HG02981 (cell line): Measurements from ENCODE around the gene RPS15.

ENCODE experiments used
- ATAC-seq: cut with Tn5 transposase; IDR thresholded peaks from one replicate; pipeline ENCODE4 v1.9.1; 2021; ENCODE audit warnings: mild to moderate bottlenecking, moderate library complexity; ENCODE audit not compliant: unreplicated experiment

Gene RPS15

DNA sequence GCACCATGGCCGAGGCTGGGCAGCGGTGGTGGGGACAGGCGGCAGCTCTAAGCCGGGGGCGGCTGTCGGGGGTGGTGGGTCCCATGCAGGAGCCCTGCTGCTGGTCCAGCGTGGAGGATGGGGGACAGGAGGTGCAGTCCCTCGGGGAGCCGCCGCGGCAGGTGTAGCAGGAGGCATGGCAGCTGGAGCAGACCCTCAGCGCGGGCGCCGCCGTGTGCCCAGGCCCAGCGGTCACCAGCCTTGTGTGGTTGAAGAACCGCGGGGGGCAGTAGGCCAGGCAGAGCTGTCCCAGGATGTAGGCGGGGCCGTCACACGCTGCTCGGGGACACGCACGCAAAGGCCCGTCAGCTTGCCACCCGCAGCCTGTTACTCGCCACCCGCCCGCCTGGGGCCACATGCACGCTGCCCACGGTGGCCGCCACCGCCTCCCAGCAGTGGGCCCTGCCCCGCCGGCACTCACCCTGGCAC, 43.7 kb downstream of the RPS15 start:
- ATAC-seq, result no peak

DNA sequence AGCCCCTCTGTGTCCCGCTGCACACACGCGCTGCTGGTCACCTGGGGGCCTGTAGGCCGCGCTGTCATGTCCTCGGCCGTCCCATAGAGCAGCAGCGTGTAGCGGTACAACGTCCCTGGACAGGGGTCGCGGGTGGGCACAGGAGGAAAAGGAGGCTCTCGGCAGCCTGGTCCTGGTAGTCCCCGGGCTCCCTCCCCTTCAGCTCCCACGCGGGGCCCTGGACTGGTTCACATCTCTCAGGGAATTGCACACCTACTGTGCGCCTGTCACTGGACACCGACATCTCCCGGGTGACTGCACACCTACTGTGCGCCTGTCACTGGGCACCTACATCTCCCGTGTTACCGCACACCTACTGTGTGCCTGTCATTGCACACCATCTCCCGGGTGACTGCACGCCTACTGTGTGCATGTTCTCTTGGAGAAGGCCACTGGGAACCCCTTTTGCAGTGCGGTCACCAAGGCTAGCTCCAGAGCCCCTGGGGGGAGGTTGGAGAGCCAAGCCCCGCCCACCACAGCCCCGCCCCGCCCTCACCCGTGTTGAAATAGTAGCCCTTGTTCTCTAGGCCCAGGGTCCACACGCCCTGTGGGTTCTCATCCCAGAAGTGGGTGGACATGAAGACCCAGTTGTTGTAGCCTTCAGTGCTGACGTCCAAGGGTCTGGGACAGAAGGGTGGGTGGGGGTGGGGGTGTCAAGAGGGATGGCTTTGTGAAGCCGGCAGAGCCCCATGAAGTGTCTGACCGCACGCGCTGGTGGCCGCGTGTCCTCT, 44.4 kb downstream of the RPS15 start:
- ATAC-seq, result no peak

DNA sequence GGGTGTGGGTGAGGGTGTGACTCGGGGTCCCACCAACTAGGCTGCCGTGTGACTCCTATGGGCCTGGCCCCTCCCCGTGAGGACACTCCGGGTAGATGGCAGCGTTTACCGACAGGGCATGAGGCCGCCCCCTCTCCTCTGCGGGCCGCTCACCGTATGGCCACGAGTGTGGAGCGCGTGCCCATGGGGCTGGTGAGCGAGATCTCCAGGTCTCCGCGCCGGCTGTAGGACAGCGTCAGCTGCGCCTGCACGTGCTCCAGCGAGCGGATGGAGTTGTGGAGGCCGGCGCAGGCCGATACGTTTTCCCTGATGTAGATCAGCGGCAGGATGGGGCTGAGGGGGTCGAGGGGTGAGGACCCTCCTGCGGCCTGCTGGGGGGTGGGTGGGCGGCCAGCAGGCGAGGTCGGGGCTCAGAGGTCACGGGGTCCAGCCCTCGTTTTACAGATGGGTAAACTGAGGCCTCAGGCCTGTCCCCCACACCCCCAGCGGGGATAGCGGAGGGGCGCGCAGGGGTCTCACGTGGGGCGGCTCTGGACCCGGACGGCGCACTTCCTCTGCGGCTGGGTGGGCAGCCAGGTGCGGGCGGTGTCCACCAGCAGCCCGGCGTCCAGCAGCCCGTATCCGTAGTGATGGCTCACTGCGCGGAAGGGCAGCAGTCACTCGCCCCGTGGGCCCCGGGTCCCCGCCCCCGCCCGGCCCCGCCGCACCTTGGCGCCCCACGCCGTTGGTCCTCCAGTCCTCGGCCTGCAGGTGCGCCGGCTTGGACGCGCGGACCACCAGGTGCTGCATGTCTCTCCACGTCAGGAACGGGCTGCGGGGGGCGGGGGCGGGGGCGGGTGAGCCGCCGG, 45.2 kb downstream of the RPS15 start:
- ATAC-seq, result no peak

DNA sequence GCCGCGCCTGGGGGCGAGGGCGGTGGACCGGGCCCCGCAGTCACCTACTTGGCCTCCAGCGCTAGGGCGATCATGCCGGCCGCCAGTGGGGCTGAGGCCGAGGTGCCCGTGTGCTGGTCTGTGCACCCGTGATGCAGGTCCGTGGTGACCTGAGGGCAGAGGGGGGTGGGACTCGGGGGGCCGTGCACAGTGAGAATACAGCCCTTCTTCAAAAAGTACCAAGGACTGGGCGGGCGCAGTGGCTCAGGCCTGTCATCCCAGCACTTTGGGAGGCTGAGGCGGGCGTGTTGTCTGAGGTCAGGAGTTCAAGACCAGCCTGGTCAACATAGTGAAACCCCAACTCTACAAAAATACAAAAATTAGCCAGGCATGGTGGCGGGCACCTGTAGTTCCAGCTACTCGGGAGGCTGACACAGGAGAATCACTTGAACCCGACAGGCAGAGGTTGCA, 45.8 kb downstream of the RPS15 start:
- ATAC-seq, result no peak

DNA sequence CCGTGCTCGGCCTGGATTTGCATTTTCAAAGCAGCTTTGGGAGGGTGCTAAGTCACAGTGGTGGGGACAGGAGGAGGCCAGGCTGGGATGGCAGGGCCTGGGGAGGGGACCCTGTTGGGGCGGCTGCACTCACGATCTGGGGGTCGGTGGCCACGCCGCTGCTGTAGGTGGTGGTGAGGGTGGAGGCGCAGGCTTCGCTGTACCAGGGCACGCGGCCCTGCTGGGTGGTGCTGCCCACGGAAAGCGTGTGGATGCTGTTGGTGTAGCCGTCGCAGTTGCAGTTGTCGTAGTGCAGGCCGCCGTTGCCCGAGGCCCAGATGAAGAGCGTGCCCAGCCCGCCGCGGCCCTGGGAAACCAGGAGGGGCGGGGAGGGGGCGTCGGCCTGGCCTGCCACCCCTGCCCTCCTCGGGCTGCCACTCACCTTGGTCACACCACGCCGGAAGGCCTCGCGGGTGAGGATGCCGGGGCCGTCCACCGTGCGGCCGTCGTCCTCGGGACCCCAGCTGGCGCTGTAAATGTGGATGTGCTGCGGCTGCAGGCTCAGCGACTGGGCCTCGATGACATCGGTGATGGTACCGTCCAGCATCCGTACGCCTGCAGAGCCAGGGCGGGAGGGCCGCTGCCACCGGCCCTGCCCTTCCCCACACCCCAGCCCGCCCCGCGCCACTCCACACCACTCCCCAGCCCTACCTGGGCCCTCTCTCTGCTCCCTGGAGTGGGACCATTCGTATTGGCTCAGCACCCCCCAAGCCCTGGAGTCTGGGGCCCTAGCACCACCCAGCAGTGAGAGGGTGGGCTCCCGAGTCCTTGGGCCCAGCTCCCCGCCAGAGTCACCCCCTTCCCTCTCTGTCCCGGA, 48.8 kb downstream of the RPS15 start:
- ATAC-seq, result no peak

DNA sequence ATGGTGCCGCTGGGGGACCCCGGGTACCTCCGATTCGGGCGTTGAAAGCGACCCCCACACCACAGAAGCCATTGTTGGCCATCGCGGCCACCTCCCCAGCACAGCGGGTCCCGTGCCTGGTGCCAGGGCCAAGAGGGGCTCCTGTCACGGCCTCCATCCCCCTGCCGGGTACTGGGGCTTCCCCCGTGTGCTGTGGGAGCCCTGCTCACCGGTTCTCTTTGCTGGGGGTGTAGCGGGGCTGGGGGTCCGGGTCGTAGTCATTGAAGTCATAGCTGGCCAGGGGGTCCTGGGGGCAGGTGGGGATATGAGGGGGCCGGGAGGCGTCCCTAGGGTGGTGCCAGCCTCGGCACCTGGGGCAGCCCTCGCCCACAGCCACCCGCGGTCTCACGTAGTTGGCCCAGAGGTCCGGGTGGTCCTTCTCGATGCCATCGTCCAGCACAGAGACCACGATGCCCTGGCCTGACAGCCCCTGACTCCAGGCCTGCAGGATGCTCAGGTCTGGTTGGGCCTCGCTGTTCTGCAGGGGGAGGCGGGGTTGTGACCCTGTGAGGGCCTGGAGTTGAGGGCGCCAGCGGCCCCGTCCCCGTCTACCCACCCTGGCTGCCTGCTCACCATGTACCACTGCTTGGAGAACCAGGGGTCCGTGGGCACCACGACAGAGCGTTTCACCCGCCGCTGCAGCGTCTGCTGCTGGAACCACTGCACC, 49.5 kb downstream of the RPS15 start:
- ATAC-seq, result no peak

DNA sequence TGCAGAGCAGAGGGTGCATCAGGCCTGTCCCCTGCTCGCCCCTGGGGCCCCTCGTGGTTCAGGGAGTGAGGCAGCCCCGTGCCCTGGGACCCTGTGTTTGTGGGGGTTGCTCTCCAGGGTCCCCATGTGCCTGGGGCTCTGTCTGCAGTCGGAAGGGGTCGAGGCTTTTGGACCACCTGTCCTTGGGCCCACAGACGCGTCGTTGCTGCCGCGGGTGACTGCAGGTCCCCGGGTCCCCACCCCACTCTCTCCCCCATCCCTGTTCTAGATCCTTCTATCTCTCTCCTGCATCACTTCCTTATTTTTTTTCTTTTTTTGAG, 50.0 kb downstream of the RPS15 start:
- ATAC-seq, result no peak

DNA sequence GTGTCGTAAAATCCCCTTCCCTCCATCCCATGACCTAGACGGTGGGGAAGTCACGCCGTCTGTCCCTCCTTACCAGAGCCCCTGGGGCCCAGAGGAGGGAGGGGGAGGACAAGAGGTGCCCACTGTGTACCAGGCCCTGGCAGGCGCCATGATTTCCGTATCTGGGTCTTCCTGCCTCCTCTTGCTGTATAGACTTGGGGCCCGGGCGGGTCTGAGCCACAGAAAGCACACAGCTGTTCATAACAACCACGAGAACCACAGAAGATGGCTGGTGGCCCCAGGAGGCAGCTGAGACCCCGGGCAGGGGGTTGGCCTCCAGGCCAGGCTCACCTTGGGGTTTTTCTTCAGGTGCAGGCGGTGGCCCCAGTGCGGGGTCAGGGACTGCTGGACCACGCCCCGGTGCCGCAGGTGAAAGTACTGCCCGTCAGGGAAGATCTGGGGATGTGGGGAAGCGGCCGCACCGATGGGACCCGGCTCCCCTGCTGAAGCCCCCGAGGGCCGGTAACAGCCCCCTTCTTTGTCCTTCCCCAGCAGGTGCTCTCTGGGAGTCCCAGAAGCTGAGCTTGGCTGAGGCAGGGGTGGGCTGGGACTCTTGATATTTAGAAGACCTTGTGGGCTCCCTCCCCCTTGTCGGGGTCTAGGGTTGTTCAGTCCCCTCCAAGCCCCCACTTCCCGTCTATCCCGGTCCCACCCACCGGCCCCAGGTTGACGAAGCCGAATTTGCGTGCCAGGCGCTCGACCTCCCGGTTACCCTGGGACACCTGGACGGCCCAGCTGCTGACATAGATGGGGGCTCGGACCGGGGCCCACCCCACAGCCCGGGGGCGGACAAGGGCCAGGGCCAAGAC, 51.5 kb downstream of the RPS15 start:
- ATAC-seq, result no peak
